Left lung (tissue), 10 donors: ENCODE measurements around the gene OTULINL. TPM values are rescaled to one million over a fixed set of nuclear protein-coding genes. Genes with fewer than 3 reads are reported as not detected.

ENCODE experiments used
- ATAC-seq: fragments of 200-7000 bp; cut with Tn5 transposase; one replicate; pipeline ENCODE4 v1.9.1; 2020; ENCODE audit warnings: moderate library complexity
- DNase-seq, 4 donors: peaks; one replicate each; pipeline ENCODE4 v3.0.0-alpha.2; 2013 to 2020
- H3K27ac ChIP-seq, 2 donors: fragments of 200-600 bp; sonication (generic) in 1 of 2; one replicate each; pipeline versions ENCODE4 v1.5.0 to v1.8.0; 2020 to 2021
- H3K27me3 ChIP-seq, 2 donors: fragments of 200-600 bp; sonication (generic) in 1 of 2; one replicate each; pipeline versions ENCODE4 v1.5.0 to v1.8.0; 2020 to 2021
- H3K36me3 ChIP-seq, 2 donors: fragments of 200-600 bp; sonication (generic) in 1 of 2; one replicate each; pipeline versions ENCODE4 v1.5.0 to v1.8.0; 2020 to 2021
- H3K4me1 ChIP-seq, 2 donors: fragments of 200-600 bp; one replicate each; pipeline ENCODE4 v1.8.0; 2021
- H3K4me3 ChIP-seq, 2 donors: fragments of 200-600 bp; sonication (generic) in 1 of 2; one replicate each; pipeline versions ENCODE4 v1.5.0 to v1.8.0; 2020 to 2021; ENCODE audit warnings: mild to moderate bottlenecking in 1 of 2
- H3K9me3 ChIP-seq, 2 donors: fragments of 200-600 bp; sonication (generic) in 1 of 2; one replicate each; pipeline versions ENCODE4 v1.5.0 to v1.8.0; 2020 to 2021
- CTCF ChIP-seq, 2 donors: fragments of 200-600 bp; sonication (generic) in 1 of 2; IDR thresholded peaks; one replicate each; pipeline versions ENCODE4 v1.5.0 to v1.8.0; 2021; ENCODE audit warnings: antibody characterized with exemption in 2 of 2
- intact Hi-C, 2 donors: fragments of 100-400 bp; cut with DNase I; formaldehyde crosslinking; loops; one replicate each; pipeline versions ENCODE4 v1.11.2 to v1.14.2; 2022
- polyA plus RNA-seq, 6 donors: library from polyadenylated mRNA; unstranded; fragments of 120-200 nt; gene quantifications; one replicate each; pipeline ENCODE4 v1.2.1, GENCODE V29; 2013; ENCODE audit not compliant: insufficient read length in 6 of 6
- total RNA-seq, 2 donors: library from RNA; stranded (reverse); fragmentation: NEBNext Ultra II Directional; extraction: Animal tissue kit (Norgen Biotek cat#: 25700); gene quantifications; one replicate each; pipeline ENCODE4 v1.2.1, GENCODE V29; 2021
- donor health status: DM: no; HTN: yes; CAD: no.
- donor health status: DM: no; HTN: no; CAD: no.

Gene OTULINL
- total and polyA plus RNA-seq, 8 donors: 8.4 to 54.7 (median 9.5) TPM

GRCh38 chr5:14597080-14597479, 15.5 kb downstream of the OTULINL start:
- Histone ChIP-seq H3K4me3 (no peak overlapping the region), H3K9me3 (no peaks in the 10 kb centered on the region), H3K4me1 (peaks cover 0 to 56% of the 10 kb centered on the region in 2 donors), H3K36me3 (peaks cover 0 to 4% of the 10 kb centered on the region in 2 donors), H3K27me3 (no peaks in the 10 kb centered on the region), H3K27ac (peak overlapping the region in 1 of 2 donors; percentile 83)
- DNase-seq (no peak), ATAC-seq (no peak)
- TF ChIP-seq CTCF (IDR thresholded peaks at IDR 0.05): no peak
- intact Hi-C loops: no loop called here

GRCh38 chr5:14598225-14598624, 16.6 kb downstream of the OTULINL start:
- no peaks in the 10 kb centered on the region for H3K27me3 ChIP-seq
- ATAC-seq: no peak
- TF ChIP-seq CTCF (IDR thresholded peaks at IDR 0.05): no peak
- no peak overlapping the region for H3K4me3 ChIP-seq
- intact Hi-C loops: no loop called here
- peaks cover 0 to 46% of the 10 kb centered on the region in 2 donors for H3K4me1 ChIP-seq
- no peak overlapping the region for H3K27ac ChIP-seq
- no peak for DNase-seq
- peaks cover 0 to 8% of the 10 kb centered on the region in 2 donors for H3K36me3 ChIP-seq
- H3K9me3 ChIP-seq: no peaks in the 10 kb centered on the region

- Histone ChIP-seq H3K9me3 (no peaks in the 10 kb centered on the region), H3K27me3 (no peaks in the 10 kb centered on the region), H3K36me3 (peaks cover 0 to 10% of the 10 kb centered on the region in 2 donors), H3K4me3 (no peak overlapping the region), H3K4me1 (peaks cover 0 to 32% of the 10 kb centered on the region in 2 donors), H3K27ac (no peak overlapping the region)
- intact Hi-C loops: no loop called here
- TF ChIP-seq CTCF (IDR thresholded peaks at IDR 0.05): no peak
- ATAC-seq: no peak
- no peak for DNase-seq
Measured at GRCh38 chr5:14599476-14600127, 18.0 kb downstream of the OTULINL start.

DNA sequence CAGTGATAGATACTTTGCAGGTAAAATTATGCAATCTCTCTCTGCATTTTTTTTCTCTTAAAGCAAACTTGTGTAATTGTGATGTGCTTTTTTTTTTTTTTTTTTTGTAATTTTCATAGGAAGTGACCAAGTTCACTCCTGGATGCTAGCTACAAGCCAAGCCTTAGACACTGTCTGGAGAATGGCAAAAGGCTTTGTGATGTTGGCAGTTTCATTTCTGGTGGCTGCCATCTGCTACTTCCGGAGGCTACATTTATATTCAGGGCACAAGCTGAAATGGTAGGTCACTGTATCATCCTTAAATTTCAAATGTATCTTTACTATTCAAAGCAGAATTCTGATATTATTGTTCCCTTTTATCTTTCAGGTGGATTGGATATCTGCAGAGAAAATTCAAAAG, 19.3 kb downstream of the OTULINL start:
- ATAC-seq: no peak

DNA sequence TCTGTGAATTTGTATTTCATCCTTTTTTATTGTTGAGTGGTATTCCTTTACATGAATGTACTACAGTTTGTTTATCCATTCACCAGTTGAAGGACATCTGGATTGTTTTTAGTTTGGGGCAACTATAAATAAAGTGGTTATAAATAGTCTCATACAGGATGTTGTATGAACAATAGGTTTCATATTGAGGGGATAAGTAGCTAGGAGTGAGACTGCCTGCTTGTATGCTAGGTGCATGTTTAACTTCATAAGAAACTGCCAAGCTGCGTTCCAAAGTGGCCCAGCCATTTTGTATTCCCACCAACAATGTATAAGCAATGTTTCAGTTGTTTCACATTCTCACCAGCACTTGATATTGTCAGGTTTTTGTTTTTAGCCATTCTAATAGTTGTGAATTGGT, 21.5 kb downstream of the OTULINL start:
- DNase-seq (no peak), ATAC-seq (no peak)
- no peak for TF ChIP-seq CTCF (IDR thresholded peaks at IDR 0.05)
- Histone ChIP-seq H3K36me3 (peaks cover 0 to 17% of the 10 kb centered on the region in 2 donors), H3K4me1 (peaks cover 0 to 18% of the 10 kb centered on the region in 2 donors), H3K27ac (no peak overlapping the region), H3K27me3 (no peaks in the 10 kb centered on the region), H3K9me3 (no peaks in the 10 kb centered on the region), H3K4me3 (no peak overlapping the region)
- intact Hi-C loops: no loop called here

More for the DNA sequence above, 19.3 kb downstream of the OTULINL start:
- TF ChIP-seq CTCF (IDR thresholded peaks at IDR 0.05): no peak
- Histone ChIP-seq H3K4me1 (peaks cover 0 to 19% of the 10 kb centered on the region in 2 donors), H3K27ac (no peak overlapping the region), H3K36me3 (peaks cover 0 to 17% of the 10 kb centered on the region in 2 donors), H3K9me3 (no peaks in the 10 kb centered on the region), H3K4me3 (no peak overlapping the region), H3K27me3 (no peaks in the 10 kb centered on the region)
- no peak for DNase-seq
- intact Hi-C loops: no loop called here
